T-helper 1 cell (primary cell): ENCODE results near the gene MGMT.
"Not testable (repeated sequence)": the region's sequence is repeated elsewhere in the genome, so short reads cannot be mapped to it uniquely, and the experiment has no call there.

Experiments used
- DNase-seq, 5 donors: peaks; one replicate each; pipeline ENCODE4 v3.0.0-alpha.2; 2012 to 2020
- total RNA-seq, 4 donors: gene quantifications; one replicate each; lab custom pipeline; 2026; lab: John Stamatoyannopoulos, UW

The MGMT gene
- 13.1 to 16.6 (median 14.4) reads per million in 4 donors for total RNA-seq

DNA sequence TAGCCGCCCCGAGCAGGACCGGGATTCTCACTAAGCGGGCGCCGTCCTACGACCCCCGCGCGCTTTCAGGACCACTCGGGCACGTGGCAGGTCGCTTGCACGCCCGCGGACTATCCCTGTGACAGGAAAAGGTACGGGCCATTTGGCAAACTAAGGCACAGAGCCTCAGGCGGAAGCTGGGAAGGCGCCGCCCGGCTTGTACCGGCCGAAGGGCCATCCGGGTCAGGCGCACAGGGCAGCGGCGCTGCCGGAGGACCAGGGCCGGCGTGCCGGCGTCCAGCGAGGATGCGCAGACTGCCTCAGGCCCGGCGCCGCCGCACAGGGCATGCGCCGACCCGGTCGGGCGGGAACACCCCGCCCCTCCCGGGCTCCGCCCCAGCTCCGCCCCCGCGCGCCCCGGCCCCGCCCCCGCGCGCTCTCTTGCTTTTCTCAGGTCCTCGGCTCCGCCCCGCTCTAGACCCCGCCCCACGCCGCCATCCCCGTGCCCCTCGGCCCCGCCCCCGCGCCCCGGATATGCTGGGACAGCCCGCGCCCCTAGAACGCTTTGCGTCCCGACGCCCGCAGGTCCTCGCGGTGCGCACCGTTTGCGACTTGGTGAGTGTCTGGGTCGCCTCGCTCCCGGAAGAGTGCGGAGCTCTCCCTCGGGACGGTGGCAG, at the start of gene MGMT:
MGMT (plus strand) TSS at position 539 of the 656 bp plus-strand sequence.
- peak; percentile 91 to 99 (median 98) for DNase-seq

DNA sequence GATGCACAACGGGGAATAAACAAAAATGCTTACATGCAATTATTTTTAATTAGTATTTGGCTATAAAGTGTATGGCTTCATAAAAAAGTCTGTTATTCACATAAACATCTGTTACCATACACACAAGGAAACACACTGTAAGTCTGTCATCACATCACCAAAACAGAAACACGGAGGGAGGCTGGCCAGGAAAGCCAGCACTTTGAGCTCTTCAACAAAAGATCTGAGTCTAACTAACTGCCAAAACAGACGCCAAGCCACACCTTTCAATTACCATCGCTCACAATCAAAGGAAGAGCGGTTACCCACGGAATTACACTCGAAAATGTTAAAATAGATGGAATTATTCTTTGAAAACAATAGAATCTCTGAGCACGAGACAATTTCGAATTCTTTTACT, 49.2 kb upstream of the MGMT start:
- DNase-seq = no peak

DNA sequence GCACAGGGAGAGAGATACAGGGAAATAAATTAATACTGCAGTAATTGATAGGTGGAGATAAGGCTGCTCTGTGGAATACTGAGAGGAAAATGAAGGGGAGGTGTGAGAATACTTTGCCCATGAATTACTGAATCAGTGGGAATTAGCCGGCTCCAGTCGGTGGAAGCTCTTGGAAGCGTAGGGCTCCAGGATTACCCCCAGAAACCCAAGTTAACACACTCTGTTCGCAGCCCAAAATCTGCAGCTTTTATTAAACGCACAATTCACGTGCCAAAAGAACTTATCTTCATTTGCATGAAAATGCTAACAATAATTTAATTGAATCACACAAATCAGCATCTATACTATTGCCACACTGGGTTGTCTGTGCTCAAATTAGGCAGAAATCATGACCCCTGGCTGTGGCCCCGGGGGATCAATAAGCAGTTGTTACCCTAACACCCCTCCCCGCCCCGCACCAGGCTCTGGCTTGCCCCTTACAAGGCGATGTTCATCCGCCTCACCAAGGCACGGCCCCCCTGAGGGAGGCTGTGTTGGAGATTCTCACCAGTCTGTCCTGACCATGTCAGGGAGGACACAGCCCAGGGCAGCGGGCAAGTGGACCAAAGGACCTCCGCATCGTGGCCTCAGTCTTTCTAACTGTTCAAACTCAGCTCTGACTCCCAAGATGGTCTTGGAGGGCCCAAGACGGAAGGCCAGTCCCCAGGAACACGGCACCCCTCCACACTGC, 48.4 kb upstream of the MGMT start:
- DNase-seq = no peak

DNA sequence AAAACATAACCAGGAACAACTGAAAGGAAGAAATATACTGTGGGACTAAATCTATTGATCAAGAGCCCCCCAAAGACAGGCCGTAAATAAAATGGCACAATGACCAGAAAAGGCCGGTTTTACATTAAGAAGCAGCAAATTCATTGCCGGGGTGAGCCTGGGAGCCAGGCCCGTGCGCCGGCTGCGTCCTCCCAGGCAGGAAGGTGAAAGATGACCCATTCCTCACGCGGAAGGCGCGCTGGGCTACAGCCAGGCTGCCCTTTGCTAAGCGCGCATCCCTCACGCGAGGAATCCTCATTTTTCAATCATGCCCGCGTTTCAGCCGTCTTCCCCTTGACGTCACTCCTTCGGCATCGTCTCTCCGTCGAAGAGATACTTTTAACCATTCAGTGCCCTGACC, 47.6 kb upstream of the MGMT start:
- DNase-seq = no peak

DNA sequence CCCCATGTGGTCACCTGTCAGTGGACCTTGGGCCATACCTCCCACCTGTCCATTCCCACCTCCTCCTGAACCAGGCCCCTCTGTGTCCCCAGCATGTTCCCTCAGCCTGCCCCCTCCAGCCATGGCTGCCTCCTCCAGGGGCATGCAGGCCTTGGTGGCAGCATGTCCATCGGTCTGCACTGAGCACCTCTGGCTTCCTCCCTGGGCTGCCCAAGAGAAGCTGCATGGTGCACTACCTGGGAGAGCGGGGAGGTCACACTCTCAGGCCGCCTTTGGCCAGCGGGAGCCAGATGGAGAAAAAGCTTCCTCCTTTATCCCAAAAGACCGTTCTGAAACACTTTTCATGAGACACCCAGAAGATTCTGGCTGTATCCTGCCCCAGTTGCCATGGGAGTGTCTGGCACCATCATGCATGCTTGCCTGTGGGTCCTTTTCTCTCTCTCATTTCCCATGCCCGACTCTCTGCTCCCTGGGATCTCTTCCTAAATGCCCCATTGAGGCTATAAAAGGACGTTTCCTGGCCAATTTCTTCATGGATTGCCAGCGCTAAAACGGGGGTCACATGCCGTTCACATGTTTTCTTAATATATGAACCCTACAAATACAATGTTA, 45.5 kb upstream of the MGMT start:
- DNase-seq = no peak

DNA sequence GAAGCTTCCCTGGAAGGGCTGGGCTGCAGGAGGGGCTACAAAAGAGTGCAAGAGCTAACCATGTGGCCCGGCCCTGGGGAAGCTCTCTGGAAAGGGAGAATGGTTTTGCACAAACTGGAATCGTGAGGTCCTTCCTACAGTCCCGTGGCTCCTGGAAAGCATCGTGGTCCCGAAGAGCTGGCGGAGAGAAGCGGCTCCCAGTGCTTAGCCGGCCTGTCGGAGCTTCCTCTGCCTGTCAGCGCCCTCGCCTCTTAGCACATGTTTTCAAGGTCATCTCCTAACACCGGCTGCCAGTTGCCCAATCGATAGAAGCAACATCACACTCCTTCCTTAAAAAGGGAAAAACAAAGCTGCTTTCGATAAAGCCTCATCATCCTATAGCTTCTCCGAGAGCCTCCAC, 42.1 kb upstream of the MGMT start:
- DNase-seq = no peak

DNA sequence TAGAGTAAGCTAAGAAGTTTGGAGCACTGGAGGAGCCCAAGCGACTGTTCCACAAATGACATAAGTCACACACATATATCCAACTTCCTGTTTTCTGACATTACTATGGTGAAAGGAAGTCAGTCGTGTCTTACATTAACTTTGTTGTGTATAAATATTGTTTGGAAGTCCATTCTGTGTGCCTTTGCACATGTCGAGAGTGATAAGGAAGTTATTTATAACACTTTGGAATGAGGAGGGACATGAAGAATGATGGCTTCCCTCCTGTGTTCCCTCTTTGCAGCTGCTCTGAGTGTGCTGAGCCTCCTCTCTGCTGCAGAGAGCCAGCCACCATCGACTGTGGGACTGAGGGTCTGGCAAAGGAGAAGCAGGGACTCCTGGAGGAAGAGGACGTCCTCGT, 40.4 kb upstream of the MGMT start:
- no peak for DNase-seq

DNA sequence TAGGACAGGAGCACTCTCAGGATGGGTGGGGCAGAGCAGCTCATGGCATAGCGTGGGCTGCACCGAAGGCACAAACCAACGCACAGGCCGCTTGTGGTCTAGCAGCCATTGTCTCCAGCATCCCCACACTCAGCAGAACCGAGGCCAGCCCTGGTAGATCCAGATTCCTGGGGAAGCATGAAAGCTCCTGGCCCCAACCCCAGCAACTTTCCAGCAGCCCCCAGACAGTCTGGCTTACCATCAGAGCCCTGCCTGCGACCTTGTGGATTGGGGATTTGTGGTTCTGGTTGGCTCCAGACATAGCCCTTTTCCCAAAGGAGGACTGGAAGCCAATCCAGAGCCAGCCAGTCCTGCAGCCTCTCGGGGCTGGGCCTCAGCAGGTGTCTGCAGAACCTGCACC, 33.8 kb upstream of the MGMT start:
- no peak for DNase-seq

DNA sequence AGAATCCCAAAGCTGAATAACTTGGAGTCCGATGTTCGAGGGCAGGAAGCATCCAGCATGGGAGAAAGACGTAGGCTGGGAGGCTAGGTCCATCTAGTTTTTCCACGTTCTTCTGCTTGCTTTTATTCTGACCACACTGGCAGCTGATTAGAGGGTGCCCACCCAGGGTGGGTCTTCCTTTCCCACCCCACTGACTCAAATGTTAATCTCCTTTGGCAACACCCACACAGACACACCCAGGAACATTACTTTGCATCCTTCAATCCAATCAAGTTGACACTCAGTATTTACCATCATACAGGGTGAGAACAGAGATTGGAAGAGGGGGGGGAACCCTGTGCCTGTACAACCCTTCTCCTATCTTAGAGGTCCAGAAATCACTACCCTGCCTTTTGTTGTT, 31.3 kb upstream of the MGMT start:
- DNase-seq = not testable (repeated sequence)

DNA sequence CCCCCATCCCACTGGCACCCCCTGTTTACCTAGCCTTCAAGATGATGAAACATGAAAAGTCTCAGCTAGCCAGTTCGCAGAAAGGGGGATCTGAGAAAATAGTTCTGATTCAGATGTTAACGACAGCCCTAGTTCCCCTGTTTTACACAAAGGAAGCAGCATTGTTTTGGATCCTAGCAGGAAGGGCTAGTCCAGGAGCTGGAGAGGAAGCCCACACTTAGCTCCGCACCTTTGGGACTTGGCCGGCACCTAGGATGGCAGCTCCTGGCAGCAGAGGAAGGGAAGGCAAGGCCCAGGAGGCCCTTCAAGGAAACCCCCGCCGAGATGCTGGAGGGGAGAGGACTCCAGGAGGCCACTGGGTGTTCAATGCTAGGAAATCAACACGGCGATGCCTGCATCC, 29.0 kb upstream of the MGMT start:
- no peak for DNase-seq

DNA sequence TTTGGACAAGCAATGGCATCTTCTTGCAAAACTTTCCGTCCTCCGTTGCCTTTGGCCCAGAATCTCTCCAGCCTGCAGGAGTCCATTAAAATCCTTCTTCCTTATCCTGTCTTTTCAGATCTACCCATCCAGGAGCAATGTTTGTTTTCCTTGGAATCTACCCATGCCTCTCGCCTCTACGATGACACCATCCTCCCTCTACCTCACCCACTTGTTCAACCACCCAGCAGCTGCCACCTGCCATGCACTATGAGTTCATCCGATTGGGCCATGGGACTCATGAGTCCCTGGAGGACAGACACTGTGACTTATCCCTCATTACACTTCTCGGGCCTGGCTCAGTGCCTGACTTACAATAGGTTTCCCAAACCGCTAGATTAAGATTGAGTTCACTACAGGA, 26.8 kb upstream of the MGMT start:
- DNase-seq = no peak

DNA sequence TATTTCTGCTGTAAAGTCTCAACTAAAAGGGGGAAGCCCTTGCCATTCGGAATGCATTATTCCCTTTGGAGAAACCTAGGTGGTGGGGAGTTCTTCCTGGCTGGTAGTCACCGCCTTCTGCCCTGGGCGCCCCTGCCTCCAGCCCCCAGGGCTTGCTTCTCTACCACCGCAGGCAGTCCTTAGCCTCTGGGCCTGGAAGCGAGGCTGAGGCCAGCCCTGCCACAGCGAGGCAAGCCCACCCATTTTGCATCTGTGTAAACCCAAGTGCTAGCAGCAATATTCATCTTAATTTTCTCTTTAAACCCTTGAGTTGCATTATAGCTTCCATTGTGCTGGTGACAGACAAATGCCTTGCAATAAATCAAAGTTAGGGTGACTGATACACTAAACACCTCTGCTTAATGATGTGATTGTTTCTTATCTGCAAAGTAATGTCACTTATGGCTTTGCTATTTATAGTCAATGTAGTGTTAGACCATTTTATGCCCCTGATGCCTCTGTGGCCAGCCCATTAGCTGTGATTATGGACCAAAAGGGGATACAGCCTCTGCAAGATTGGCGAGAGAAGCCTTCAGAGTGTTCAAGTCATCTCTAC, 26.2 kb upstream of the MGMT start:
- no peak for DNase-seq

DNA sequence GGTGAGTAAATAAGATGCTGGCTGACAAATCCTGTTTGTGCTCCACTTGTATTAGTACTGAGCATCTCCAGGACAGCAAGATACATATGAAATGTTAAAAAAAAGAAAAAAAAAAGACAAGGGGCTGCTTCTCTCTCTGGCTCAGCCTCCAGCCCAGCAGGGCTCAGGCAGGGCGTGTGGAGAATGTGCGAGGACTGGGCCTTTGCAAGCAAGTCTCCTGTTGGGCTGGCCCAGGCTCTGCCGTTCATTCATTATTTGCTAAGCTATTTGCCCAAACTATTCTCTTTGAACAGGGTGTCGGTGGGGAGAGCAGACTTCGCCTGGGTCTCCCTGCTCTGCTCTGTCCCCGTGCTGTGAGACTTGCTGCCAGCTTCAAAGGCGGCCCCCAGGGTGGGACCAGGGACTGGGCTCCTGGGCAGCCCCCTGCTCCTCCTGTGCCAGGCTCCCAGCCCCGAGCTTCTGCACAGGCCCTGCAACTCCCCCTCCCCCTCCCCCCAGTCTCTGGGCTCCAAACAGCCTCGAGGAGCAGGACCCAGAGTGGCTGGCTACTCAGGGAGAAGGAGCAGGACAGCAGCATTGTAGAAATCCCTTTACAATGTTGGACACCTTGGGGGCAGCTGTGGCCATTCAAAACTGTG, 25.6 kb upstream of the MGMT start:
- DNase-seq = no peak

DNA sequence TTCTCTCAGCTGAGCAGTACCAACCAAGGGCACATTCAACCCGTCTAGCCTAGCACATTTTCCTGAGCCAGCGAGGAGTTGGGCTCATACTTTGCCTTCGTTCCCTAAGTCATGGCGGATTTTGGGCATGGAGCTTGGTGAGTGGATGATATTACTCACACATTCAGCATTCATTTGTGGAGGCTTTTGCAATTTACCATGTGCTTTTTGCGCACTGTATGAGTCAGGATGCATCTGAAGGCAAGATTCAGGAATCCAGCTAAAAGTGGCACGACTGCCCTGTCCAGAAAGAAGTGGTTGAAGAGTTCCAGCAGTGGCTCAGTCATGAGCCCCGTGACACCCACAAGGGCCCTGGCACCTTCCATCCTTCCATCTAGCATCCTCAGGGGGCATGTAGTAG, 24.2 kb upstream of the MGMT start:
- no peak for DNase-seq

DNA sequence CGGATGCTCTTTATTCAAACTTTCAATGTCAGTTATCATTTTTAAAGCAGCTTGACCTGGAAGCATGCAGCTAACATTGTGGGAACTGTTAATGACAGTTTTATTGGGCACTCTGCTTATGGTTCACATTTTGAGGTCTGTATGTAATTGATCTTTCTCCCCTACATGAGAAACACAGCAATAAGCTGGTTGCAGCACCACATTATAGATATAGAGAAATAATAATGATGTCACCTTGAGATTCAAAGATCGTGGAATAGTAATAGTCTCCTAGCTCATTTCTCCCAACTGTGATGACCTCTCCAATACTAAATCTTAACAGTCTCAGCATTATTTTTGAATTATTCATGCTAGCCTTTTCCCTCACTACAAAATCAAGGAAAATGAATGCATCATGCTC, 22.7 kb upstream of the MGMT start:
- DNase-seq = no peak

DNA sequence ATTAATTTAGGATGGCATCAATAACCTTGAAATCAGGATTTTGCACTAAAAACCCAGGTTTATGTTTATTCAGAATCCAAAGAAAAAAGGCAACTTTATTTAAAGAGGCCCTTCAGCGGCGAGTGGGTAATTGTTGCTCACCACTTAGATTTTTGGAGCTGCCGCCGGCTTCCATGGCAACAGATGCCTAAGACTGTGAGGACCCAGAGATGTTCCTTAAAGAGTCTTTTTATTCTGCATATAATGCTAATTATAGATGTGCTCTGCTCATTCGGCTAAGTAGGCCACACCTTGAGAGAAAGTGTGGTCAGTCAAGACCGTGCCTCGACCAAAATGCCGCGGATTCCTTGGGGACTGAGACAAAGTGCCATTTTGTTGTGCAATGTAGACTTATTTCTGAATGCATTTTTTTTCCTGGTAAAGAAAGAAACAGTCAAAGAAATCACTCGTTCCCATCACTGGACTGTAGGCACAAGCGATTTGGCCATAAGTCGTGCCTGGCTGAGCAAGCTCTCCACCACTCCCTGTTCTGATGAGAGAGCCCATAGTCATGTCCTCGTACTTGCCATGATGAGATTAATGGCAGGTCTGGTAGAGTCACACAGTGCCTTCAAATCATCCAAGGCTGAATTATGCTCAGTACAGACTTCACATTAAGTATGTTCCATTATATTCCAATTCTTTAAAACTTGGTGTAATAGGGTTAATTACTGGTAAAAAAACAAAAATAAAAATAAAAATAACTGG, 21.4 kb upstream of the MGMT start:
- DNase-seq = no peak

DNA sequence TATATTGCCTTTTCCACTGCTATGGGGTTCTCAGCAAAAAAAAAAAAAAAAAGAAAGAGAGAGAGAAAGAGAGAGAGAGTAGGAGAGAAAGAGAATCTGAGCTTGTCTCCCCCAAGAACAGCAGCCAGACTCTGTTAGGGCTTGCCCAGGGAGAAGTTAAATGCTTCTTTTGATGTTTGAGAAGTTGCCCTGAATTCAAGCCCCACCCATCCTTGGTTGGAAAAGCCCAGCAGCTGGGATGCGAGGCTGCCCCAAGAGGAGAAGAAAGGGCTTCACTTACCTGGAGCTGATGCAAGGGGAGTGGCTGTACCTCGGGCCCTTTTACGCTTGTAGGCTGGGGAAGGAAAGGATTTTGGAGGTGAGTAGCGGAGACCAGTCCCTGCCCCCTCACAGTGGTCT, 20.9 kb upstream of the MGMT start:
- DNase-seq = no peak

DNA sequence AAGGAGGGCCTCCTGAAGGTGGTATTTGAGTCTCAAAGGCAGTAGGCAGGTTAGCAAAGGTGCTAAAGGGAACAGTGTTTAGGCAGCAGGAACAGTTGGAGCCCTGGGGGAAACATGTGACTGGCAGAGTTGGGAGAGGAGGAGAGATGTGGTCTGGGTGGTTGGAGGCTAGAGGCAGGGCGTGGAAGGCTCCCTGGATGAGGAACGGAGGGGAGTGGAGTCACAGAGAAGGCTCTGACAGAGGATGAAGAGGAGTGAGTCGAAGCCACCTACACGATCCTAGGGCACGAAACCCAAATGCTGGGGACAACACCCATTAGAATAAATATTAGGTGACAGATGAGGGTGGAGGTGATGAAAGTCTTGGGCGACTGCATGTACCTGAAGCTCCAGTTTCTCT, 19.6 kb upstream of the MGMT start:
- DNase-seq = no peak

DNA sequence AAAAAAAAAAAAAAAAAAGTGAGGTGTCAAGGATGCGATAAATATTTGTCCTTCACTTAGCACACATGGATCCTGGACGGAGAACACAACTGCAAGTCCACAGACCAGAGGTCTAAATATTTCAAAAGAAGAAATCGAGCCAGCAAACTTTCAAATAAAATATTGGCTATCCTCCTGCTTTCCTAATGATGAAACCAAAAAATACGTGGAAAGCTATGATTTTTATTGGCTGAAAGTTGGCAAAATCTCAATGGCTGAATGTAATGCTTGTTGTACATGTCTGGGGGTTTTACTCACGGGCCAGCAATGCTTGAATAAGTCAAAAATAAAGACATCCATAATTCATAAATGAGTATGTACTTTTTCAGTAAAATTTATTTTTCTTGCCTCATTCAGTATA, 19.0 kb upstream of the MGMT start:
- no peak for DNase-seq

DNA sequence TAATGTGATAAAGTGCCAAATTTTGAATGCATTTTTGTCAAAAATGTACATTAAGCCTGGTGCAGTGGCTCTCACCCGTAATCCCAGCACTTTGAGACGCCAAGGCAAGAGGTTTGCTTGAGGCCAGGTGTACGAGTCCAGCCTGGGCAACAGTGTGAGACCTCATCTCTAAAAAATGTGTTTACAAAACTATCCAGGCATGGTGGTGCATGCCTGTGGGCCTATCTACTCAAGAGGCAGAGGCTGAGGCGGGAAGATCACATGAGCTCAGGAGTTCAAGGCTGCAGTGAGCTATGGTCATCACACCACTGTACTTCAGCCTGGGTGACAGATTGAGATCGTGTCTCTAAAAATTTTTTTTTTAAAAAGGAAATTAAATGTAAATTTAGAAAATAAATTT, 18.5 kb upstream of the MGMT start:
- DNase-seq = no peak

DNA sequence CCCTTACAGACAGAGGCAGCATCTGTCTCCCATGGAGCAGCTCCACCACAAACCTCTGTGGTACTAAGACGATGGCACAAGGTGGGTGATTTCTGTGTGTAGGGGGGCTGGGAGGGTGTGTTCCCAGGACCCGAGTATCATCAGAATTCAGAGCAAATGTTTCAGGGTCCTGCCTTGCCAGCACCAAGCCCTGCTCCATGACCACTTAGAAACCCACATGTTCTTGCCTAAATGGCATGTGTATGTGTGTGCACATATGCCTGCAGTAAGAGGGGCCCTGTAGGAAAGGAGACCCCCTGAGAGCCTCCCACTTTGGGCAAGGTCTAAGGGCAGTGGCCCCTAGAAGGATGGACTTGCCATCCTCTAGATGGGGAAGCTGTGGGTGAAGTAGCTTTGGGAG, 17.1 kb upstream of the MGMT start:
- no peak for DNase-seq

DNA sequence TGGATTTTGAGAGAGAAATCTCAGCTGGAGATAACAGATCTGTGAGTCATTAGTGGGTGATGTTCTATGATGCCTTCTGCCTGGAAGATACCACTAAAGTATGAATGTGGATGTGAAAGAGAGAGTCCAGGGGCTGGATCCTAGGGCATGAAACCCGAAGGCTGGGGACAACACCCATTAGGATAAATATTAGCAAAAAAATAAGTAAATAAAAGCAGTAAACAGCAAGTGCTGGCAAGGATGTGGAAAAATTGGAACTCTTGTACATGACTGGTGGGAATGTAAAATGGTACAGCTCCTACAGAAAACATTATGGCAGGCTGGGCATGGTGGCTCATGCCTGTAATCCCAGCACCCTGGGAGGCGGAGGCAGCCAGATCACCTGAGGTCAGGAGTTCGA, 16.6 kb upstream of the MGMT start:
- no peak for DNase-seq

DNA sequence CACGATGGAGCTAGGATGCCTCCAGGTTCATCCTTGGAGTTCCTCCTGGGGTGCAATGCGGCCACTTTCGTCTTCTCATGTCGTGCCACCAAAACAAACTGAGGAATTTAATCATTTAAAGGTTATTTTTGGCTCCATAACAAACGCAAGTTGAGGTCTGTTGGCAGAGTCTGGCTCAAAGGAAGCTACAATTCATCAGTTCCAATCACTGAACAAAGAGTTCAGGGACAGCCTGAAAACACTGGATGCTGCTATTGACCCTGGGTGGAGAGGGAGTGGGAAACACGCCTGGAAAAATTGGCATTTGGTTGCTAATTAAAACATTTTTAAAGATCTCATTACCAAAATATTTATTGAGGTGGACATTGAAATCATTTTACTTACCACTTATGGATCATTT, 11.4 kb upstream of the MGMT start:
- DNase-seq = no peak
